T-helper 1 cell (primary cell): ENCODE results near the gene MCCD1.

Source experiments
- DNase-seq, 5 donors: peaks; one replicate each; pipeline ENCODE4 v3.0.0-alpha.2; 2012 to 2020

The MCCD1 gene

DNA sequence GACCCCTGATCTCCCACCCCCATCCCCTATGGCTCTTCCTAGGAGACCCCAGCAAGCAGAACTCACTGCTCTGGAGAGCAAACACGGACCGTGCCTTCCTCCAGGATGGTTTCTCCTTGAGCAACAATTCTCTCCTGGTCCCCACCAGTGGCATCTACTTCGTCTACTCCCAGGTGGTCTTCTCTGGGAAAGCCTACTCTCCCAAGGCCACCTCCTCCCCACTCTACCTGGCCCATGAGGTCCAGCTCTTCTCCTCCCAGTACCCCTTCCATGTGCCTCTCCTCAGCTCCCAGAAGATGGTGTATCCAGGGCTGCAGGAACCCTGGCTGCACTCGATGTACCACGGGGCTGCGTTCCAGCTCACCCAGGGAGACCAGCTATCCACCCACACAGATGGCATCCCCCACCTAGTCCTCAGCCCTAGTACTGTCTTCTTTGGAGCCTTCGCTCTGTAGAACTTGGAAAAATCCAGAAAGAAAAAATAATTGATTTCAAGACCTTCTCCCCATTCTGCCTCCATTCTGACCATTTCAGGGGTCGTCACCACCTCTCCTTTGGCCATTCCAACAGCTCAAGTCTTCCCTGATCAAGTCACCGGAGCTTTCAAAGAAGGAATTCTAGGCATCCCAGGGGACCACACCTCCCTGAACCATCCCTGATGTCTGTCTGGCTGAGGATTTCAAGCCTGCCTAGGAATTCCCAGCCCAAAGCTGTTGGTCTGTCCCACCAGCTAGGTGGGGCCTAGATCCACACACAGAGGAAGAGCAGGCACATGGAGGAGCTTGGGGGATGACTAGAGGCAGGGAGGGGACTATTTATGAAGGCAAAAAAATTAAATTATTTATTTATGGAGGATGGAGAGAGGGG, 44.7 kb downstream of the MCCD1 start:
- DNase-seq: no peak

DNA sequence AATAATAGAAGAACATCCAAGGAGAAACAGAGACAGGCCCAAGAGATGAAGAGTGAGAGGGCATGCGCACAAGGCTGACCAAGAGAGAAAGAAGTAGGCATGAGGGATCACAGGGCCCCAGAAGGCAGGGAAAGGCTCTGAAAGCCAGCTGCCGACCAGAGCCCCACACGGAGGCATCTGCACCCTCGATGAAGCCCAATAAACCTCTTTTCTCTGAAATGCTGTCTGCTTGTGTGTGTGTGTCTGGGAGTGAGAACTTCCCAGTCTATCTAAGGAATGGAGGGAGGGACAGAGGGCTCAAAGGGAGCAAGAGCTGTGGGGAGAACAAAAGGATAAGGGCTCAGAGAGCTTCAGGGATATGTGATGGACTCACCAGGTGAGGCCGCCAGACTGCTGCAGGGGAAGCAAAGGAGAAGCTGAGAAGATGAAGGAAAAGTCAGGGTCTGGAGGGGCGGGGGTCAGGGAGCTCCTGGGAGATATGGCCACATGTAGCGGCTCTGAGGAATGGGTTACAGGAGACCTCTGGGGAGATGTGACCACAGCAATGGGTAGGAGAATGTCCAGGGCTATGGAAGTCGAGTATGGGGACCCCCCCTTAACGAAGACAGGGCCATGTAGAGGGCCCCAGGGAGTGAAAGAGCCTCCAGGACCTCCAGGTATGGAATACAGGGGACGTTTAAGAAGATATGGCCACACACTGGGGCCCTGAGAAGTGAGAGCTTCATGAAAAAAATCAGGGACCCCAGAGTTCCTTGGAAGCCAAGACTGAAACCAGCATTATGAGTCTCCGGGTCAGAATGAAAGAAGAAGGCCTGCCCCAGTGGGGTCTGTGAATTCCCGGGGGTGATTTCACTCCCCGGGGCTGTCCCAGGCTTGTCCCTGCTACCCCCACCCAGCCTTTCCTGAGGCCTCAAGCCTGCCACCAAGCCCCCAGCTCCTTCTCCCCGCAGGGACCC, 45.6 kb downstream of the MCCD1 start:
- no peak for DNase-seq

DNA sequence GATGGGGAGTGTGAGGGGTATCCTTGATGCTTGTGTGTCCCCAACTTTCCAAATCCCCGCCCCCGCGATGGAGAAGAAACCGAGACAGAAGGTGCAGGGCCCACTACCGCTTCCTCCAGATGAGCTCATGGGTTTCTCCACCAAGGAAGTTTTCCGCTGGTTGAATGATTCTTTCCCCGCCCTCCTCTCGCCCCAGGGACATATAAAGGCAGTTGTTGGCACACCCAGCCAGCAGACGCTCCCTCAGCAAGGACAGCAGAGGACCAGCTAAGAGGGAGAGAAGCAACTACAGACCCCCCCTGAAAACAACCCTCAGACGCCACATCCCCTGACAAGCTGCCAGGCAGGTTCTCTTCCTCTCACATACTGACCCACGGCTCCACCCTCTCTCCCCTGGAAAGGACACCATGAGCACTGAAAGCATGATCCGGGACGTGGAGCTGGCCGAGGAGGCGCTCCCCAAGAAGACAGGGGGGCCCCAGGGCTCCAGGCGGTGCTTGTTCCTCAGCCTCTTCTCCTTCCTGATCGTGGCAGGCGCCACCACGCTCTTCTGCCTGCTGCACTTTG, 46.7 kb downstream of the MCCD1 start, which contains the start of gene TNF:
TNF (plus strand) TSS at position 231 of the 567 bp plus-strand sequence; CDS start at position 408, 177 bp downstream.
- DNase-seq: peak; percentile 62 to 89 (median 70)

DNA sequence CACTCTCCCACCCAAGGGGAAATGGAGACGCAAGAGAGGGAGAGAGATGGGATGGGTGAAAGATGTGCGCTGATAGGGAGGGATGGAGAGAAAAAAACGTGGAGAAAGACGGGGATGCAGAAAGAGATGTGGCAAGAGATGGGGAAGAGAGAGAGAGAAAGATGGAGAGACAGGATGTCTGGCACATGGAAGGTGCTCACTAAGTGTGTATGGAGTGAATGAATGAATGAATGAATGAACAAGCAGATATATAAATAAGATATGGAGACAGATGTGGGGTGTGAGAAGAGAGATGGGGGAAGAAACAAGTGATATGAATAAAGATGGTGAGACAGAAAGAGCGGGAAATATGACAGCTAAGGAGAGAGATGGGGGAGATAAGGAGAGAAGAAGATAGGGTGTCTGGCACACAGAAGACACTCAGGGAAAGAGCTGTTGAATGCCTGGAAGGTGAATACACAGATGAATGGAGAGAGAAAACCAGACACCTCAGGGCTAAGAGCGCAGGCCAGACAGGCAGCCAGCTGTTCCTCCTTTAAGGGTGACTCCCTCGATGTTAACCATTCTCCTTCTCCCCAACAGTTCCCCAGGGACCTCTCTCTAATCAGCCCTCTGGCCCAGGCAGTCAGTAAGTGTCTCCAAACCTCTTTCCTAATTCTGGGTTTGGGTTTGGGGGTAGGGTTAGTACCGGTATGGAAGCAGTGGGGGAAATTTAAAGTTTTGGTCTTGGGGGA, 47.4 kb downstream of the MCCD1 start:
- DNase-seq: peak in 1 of 5 donors; percentile 46

DNA sequence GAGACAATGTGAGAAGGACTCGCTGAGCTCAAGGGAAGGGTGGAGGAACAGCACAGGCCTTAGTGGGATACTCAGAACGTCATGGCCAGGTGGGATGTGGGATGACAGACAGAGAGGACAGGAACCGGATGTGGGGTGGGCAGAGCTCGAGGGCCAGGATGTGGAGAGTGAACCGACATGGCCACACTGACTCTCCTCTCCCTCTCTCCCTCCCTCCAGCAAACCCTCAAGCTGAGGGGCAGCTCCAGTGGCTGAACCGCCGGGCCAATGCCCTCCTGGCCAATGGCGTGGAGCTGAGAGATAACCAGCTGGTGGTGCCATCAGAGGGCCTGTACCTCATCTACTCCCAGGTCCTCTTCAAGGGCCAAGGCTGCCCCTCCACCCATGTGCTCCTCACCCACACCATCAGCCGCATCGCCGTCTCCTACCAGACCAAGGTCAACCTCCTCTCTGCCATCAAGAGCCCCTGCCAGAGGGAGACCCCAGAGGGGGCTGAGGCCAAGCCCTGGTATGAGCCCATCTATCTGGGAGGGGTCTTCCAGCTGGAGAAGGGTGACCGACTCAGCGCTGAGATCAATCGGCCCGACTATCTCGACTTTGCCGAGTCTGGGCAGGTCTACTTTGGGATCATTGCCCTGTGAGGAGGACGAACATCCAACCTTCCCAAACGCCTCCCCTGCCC, 48.3 kb downstream of the MCCD1 start:
- peak in 2 of 5 donors; percentile 35 to 84 for DNase-seq

DNA sequence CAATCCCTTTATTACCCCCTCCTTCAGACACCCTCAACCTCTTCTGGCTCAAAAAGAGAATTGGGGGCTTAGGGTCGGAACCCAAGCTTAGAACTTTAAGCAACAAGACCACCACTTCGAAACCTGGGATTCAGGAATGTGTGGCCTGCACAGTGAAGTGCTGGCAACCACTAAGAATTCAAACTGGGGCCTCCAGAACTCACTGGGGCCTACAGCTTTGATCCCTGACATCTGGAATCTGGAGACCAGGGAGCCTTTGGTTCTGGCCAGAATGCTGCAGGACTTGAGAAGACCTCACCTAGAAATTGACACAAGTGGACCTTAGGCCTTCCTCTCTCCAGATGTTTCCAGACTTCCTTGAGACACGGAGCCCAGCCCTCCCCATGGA, 48.8 kb downstream of the MCCD1 start:
- DNase-seq: no peak

DNA sequence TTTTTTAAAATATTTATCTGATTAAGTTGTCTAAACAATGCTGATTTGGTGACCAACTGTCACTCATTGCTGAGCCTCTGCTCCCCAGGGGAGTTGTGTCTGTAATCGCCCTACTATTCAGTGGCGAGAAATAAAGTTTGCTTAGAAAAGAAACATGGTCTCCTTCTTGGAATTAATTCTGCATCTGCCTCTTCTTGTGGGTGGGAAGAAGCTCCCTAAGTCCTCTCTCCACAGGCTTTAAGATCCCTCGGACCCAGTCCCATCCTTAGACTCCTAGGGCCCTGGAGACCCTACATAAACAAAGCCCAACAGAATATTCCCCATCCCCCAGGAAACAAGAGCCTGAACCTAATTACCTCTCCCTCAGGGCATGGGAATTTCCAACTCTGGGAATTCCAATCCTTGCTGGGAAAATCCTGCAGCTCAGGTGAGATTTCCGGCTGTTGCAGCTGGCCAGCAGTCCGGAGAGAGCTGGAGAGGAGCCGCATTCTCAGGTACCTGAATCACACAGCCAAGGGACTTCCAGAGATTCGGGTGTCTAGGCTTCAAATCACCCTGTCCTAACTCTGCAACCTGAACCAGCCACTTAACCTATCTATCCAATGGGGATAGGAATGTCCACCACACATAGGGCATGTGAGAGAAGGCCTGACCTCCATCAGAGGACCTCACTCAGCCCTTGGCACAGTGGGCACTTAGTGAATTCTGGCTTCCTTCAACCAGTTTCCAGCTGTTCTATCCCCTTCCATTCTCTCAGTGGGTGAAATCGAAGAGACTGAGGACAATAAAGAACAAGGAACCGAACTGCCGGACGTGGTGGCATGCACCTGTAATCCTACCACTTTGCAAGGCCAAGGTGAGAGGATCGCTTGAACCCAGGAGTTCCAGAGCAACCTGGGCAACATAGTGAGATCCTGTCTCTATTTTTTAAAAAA, 49.7 kb downstream of the MCCD1 start:
- no peak for DNase-seq

DNA sequence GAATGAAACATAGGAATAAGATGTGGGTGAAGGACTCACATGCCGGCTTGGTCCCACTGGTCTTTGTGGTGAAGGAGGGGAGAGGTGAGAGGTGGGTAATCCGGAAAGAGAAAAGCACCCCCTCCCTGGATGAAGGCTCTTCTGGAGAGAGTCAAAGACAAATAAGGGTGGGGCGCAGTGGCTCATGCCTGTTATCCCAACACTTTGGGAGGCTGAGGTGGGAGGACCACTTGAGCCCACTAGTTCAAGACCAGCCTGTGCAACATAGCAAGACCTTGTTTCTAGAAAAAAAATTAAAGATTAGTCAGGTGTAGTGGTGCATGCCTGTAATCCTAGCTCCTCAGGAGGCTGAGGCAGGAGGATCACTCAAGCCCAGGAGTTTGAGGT, 50.4 kb downstream of the MCCD1 start:
- DNase-seq: no peak
